ENCODE data around the gene TRDMT1.
A peak's percentile ranks its signal among the peaks of the same experiment; 100 is the strongest.

Gene TRDMT1

DNA sequence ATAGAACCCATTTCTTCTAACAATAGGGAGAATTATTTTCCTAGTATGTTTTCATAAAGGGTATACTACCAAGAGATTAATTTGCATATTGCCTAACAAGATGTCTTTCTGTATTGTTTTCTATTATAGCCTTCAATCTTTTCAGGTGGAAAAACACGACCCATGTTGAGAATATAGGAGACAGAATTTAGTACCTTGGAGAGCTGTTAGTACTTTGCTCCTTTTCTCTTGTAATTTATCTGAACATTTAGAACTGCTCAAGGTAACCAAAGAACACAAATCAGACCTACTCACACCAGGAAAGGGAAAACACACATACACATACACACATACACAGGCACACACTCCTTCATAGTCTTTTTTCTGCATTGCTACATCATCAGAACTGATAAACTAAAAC lies 7.8 kb upstream of the TRDMT1 start:
- DNase-seq = no peak

DNA sequence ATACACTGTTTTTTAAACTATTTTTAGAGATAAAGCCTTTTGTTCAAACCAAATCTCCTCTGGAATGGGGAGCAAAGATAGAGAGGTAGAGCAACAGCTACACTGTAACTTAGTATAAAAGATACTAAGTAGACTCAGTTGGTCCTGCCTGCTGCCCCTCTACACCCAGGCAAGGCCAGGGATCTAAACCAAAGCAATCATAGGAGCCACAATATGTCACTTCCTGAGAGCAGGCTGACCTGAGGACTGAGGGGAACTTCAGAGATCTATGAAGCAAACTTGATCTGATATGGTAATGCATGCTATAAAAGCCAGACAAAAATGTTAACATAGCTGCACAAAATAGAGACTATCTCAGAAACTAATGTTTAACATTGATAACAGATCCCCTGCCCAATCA lies 7.0 kb upstream of the TRDMT1 start:
- no peak for DNase-seq

DNA sequence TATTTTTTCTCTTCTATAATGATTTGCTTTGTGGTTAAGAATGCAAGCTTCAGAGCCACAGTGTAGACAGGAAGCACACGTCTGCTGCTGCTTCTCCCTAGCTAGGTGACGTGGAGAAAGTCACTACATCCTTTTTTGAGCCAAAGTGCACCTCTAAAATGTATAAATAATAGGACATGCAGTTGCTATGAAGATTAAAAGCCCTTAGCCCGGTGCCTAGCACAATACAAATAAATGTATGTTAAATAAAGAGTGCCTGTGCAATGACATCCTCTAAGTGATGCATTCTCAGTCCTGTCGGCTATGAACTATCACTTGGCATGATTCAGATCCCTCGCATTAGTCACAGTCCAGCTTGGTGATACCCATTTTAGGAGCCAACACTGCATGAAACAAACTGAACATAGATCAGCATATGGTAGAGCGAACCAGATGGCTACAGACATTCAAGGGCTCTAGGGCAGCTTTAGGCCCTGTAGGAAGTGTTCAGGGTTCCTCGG lies 4.8 kb upstream of the TRDMT1 start:
- DNase-seq = no peak

DNA sequence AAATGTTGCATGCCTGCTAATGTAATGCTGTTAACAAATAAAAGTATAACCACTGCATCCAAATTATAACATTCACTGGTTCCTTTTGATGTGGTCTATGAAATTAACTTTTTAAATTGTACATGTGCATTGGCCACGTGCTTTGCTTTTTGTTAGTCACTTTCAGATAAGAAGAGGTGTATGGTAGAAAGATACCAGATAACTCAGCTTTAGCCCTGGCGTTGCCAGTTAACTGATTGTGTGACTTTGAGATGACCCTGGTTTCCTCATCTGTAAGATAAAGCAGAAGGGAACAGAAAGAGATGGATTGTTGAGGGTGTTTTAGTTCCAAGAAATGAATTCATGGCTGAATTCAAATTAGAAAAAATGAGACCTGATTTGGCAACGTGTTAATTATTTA lies 1.9 kb upstream of the TRDMT1 start:
- no peak for DNase-seq

DNA sequence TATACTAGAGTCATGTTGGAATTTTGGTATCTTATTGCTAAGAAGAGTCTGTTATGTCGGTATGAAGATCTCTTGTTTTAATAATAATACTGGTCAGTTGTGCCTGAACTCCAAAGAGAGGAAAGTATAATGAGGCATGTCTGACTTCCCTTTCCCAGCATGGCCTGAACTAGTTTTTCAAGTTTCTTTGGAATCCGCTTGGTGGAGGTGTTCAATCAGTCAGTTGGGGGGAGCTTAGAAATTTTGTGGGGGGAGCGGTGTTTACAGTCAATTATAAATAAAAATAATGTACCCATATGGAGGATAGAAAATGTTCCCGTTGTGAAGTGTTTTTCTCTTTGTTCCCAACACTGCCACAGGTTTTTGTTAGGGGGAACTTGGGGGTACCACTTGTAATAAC lies 1.5 kb upstream of the TRDMT1 start:
- DNase-seq = no peak

DNA sequence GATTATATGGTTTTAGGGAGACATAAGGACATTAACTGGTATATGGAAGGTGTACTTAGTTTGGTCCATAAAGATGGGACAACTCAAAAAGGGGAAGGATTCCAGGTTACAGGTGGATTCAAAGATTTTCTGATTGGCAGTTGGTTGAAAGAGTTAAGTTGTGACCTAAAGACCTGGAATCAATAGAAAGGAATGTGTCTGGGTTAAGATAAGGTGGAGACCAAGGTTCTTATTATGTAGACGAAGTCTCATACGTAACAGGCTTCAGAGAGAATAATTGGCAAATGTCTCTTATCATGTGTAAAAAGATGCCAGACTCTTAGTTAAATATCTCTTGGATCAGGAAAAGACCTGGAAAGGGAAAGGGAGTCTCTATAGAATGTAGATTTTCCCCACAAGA lies 1.0 kb upstream of the TRDMT1 start:
- DNase-seq = no peak

DNA sequence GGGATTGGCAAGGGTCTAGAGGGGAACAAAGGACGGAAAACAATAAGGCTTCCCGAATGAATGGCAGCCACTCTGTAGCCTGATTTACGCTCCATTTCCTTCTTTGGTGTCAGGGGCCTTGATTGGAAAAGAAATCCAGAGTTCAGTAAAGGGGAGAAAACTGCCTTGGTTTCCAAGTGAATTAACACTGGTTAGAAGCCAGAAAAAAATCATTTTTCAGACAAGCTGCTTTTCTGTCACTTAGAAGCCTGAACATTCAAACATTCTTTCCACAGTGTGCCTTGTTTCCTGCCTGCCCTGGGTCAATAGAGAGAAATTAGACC lies 283 bp upstream of the TRDMT1 start:
- DNase-seq = no peak

DNA sequence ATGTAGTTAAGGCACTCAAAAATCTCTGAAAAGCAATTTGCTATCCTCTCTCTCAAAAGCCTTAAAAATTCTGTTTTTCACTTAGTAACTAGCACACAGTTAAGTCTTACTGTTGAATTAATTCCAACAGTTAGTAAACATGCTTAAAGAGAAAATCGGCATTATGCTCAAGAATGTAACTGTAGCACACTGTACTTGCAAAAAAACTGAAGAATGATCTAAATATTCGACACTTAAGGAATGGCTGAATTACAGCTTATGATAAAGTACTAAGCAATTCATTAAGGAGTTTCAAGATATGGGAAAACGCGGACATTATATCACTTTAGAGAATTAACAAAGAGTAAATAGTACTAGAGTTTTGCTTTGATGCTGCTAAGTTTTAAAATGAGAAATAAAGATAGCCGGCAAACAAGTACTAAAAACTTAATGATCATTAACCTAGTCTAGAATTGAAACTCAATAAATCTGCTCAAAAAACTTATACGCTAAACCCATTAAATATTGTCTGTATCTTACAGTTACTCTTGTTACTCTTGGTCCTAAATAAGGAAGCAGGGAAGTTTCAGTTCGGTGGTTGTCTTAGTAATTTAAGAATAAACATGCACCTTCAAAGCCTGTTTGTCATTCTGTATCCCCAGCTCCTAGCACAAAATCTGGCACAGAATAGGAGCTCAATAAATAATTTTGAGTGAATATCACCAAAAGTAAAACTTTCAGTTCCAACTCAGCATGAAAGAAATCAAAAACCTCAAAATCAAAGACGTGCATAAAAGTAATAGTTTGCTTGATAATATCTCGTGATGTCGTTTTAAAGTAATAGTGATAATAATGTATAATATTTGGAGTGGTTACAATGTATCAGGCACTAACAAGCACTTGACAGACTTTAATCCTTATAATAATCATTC lies 1.2 kb downstream of the TRDMT1 start:
- peak; percentile 47 for DNase-seq

DNA sequence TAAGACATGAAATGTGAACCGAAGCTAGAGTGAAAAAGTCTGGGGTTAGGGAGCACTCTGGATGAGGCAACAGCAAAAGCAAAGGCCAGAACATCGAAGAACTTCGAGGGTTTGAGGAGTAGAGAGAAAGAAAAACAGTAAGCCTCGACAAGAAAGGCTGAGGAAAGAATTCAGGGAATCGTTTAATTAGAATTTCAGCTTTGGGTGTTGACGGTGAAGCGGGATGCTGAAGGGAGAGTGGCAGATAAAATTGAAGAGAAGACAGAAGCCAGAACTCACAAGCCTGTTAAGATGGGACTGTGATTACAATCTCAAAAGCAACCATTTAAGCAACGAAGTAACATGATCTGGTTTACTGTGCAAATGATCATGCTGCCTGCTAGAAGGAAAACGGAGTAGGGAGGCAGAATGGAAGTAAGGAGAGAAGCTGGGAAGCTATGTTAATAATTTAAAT lies 2.1 kb downstream of the TRDMT1 start:
- peak; percentile 3 for DNase-seq

DNA sequence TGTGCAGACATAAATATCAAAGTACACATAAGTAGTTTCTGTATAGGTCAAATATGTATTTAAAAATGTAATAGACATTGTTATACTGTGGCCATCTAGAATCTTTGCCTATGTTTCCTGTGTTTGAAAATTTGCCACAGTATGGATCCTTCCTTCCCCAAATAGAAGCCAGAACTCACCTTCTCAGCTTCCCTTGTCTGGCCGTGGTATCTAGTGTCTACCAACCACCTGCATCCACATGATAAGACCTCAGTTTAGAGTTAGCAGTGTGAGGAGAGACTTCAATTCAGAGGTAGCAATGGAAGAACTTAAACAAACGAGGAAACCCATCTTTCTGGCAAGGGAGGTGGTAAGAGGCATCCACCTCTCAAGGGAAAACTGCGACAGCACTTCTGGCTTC lies 4.9 kb downstream of the TRDMT1 start:
- no peak for DNase-seq

DNA sequence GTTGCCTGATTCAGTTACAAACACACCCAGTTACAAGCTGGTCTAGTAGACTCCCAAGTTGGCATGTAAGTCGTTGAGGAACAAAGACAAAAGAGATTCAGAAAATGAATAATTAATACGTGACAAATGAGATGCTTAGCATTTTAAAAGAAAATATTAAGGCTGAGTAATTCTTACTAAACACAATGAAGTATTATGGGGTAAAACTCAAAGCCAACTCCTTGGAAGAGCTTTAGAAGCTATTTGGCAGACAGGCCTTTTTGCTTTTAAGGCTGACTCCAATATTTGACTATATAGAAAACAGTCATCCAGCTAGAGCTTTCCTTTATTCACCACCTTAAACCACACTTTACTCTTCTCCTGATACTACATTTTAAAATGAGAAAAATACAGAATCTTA lies 5.4 kb downstream of the TRDMT1 start:
- no peak for DNase-seq

DNA sequence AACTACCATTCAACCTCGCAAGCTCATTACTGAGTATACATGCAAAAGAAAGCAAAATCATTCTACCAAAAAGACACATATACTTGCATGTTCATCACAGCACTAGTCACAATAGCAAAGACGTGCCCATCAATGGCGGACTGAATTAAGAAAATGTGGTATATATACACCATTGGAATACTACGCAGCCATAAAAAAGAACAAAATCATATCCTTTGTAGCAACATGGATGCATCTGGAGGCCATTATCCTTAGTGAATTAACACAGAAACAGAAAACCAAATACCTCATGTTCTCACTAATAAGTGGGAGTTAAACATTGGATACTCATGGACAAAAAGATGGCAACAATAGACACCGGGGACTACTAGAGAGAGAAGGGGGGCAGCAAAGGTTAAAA lies 6.4 kb downstream of the TRDMT1 start:
- no peak for DNase-seq

DNA sequence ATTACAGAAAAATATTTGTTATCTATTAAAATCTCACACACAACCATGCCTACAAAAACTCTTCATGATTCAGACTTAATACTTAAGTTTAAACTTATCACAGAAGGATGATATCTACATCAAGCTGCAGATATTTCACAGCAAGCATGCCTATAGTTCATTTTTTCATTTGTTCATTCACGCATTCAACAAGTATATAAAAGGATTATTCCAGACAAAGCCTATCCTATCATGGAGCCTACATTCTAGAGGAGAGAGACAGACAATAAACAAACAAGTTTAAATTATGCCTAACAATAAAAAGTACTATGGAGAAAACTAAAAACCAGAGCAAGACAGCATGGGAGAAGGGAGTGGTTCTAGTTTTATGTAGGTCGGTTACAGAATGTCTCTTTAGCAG lies 10.9 kb downstream of the TRDMT1 start:
- no peak for DNase-seq

DNA sequence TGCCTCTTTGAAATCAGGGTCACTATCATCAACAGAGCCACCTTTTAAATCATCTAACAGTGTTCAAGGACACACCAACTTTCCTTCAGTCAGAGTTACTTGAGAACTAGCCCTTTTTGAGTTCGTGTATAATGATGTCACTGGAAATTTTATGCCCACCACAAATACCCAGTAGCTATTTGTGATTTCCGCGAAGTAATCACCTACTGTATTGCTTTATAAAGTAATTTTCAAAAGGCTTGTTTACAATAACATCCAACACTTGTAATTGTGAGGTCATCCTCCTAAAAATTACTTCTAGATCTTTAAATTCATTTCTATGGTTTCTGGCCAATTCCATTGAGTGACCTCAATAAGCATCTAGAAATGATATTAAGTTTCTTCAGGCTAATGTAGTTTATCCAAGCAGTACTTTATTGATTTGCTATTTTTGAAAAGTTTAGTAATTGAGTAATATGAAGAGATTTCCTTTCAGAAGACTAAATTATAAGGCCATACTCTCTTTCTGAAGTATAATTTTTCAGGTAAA lies 12.8 kb downstream of the TRDMT1 start:
- no peak for DNase-seq

DNA sequence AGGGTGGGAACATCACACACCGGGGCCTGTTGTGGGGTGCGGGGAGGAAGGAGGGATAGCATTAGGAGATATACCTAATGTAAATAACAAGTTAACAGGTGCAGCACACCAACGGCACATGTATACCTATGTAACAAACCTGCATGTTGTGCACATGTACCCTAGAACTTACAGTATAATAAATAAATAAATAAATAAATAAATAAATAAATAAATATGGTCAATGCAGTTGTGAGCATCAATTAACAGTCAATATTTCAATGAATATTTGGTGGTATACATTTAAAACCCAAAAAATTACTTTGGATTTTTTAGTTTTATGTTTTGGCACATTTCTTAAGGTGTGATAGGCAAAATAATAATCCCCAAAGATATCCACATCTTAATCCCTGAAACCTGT lies 15.6 kb downstream of the TRDMT1 start:
- DNase-seq = no peak

DNA sequence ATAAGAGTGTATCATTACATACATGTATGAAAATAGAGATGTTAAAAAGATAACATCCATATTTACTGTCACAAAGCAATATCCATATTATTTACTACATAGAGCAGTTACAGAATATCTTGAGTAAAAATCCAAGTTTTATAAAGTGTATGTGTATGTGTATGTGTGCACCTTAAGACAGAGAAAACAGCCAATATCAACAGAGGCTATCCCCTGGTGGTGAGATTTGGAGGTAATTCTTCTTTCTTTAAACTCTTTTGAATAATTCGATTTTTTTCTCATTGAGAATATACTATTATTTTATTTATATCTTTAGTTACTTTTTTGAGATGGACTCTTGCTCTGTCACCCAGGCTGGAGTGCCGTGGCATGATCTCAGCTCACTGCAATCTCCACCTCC lies 18.4 kb downstream of the TRDMT1 start:
- no peak for DNase-seq

DNA sequence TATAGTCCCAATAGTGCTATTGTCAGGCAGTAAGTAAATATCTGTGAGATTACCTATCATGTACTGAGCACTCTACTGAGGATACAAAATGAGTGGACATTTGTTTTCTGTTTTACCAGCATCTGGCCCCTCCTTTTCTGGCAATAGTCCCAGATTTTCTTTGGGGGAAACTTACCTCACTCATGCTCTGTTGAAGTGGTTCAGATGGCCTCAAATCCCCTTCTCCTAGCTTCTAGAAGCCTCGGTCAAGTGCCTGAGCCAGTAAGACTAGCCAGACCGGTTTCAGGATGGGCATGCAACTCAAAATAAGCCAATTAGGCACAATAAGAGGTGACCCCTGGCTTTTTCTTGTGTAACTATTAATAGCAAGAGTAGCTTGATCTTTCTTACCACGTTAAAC lies 19.7 kb downstream of the TRDMT1 start:
- DNase-seq = no peak

DNA sequence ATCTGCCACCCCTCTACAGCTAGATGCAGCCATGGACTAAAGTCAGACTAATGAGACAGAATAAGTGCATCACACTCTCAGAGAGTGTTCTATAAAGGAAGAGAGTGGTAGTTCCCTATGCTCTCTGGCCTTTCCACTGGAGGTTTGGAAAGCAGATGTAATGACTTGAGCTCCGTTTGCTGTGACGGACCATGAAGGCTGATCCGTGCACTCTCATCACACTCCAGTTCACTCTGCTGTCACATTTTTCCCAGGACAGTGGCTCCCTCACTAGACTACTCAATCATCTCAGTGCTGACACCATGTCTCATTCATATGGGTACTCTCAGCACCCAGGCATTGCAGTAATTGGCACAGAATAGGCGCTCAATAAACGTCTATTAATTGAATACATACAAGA lies 20.4 kb downstream of the TRDMT1 start:
- no peak for DNase-seq

DNA sequence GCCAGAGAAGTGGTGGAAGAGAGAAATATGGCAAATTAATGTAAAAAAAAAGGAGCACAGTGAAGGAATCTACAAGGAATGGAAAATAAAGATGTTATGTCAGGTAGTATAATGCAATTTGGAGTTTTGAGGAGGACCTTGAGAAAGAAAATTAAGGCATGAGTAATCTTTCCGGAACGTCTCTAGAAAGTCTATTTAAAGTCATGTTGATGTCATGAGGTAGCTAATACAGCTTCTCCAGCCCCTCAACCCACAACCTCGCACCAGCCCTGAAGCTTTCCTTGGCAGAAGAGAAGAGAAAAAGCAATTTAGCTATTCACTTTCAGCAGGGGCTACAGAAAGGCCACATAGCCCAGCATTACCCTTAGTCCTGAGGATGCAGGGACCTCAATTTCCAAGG lies 22.5 kb downstream of the TRDMT1 start:
- no peak for DNase-seq

DNA sequence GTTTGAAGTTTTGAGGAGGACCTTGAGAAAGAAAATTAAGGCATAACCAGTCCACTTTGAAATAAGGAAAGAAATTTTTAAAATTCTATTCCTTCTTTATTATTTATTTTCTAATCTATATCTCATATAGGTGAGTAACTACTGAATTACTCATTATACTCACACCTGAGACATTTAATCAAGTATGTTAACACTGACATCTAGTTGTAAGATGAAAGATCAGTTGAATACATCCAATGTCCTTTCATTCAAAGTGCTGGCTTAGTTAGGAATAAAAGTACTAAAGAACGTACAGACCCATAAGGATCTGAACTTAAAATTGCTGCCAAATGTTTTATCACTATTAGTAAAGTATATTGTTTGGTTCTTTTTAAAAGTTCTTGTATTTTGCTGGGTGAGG lies 23.5 kb downstream of the TRDMT1 start:
- DNase-seq = no peak

DNA sequence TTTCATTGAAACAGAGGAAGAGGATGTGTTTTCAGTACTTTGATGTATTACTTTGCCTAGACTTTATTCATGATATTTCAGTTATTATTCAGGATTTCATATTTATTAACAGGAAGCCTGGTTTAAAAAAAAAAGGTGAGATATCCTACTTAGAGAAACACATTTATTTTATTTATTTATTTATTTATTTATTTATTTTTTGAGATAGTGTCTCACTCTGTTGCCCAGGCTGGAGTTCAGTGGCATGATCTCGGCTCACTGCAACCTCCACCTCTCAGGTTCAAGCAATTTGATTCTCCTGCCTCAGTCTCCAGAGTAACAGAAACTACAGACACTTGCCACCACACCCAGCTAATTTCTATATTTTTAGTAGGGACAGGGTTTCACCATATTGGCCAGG lies 24.5 kb downstream of the TRDMT1 start:
- DNase-seq = no peak

DNA sequence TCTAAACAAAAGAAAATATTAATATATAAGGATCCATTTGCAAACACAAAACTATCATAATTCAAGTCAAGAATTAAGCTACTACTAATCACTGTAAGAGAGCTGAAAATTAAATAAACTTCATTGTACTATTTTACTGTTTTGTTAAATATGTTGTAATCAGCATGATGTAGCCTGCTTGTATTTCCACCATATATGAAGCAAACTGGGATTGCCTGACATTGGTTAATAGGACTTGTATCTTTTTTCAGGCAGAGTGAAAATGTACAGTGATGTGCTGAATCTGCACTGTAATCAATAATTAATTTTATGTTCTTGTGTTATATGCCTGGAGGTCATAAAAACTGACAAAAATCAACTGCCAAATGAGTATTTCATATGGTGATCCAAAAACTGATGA lies 25.4 kb downstream of the TRDMT1 start:
- DNase-seq = no peak

DNA sequence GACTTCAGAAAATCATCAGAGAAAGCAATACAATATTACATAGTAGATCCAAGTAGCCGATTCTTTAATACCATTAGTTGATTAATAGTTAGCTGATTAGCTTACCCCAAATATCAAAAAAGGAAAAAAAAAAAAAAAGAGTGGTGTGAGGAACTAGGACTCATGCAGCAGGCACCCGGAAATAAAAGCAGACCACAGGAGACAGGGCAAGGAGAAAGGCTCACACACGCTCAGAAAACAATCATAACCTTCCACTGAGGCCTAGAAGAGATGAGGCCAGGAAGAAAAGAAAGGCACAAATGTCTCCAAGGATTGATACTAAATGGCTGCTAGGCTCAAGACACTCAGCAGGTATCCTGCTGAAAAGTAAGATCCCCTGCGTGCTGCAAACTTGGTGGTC lies 25.9 kb downstream of the TRDMT1 start:
- DNase-seq = no peak

DNA sequence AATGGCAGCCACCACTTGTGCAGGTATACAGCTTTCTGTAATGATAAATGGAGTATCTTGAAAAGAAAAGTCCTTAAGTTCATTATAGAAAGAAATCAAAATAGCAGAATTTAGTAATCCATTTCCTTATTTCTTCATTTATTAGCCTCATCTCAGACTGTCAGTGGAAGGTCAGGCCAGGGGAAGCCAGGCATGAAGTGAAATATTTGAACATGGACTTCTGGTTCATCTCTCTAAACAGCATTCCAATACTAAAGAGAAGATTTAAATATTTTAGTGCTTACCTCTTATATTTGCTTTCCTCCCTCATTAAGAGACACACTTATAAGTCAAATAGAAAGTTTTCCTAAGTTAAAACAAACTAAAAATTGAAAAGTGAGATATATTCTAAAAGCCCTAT lies 26.8 kb downstream of the TRDMT1 start:
- DNase-seq = no peak

DNA sequence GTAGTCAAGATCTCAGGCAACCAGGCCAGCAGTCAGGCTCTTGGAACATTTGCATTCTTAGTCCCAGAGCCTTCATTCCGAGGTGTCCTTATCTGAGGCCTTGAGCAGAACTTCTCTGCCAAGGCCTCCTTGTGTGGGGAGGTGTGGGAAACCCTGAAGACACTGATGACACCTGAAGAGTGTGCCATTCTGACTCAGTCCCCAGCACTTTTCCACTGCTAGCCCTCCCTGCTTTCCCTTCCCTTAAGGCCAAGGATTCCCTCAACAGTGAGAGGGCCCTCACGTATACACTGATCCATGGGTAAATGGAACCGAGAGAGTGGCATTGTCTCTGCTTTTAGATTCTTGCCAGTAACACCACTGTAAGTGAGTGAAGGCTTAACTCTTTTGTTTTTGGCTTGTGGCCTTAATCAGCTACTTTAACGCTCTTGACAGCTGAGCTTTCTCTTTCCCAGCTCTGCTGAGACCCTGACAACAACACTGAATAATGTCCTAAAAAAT lies 30.3 kb downstream of the TRDMT1 start:
- DNase-seq = no peak

All from midbrain (tissue), 1 donor.